Measurements from ENCODE around the gene TRIP10. TPM values are rescaled to one million over a fixed set of nuclear protein-coding genes. Genes with fewer than 3 reads are reported as not detected.
"Not testable (repeated sequence)": the region's sequence is repeated elsewhere in the genome, so short reads cannot be mapped to it uniquely, and the experiment has no call there.

The TRIP10 gene
- total RNA-seq, 1 donor from 2014 or later, result 43.5 TPM

DNA sequence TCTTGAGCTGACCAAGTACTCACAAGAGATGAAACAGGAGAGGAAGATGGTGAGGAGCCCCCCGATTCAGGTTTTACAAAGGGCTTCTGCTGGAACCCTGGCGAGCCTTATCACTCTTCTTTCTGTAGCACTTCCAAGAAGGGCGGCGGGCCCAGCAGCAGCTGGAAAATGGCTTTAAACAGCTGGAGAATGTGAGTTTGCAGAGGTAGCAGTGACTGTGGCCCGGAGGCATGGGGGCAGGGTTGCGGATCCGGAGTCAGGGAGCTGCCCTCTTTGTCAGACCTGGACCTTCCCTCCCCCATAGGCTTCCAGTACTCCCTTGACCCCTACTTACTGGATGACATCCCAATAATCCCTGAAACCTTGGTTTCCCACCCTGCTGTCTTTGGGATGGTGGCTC lies 3.6 kb downstream of the TRIP10 start:
- no peak overlapping the region for H3K4me3 ChIP-seq (ENCODE audit: low read depth, low read length)
- no peak for DNase-seq (ENCODE audit: low read depth)
- TF ChIP-seq, protein P1, sequence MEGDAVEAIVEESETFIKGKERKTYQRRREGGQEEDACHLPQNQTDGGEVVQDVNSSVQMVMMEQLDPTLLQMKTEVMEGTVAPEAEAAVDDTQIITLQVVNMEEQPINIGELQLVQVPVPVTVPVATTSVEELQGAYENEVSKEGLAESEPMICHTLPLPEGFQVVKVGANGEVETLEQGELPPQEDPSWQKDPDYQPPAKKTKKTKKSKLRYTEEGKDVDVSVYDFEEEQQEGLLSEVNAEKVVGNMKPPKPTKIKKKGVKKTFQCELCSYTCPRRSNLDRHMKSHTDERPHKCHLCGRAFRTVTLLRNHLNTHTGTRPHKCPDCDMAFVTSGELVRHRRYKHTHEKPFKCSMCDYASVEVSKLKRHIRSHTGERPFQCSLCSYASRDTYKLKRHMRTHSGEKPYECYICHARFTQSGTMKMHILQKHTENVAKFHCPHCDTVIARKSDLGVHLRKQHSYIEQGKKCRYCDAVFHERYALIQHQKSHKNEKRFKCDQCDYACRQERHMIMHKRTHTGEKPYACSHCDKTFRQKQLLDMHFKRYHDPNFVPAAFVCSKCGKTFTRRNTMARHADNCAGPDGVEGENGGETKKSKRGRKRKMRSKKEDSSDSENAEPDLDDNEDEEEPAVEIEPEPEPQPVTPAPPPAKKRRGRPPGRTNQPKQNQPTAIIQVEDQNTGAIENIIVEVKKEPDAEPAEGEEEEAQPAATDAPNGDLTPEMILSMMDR (conservative IDR thresholded peaks at IDR 0.05; ENCODE audit: low read depth, low read length), result no peak

DNA sequence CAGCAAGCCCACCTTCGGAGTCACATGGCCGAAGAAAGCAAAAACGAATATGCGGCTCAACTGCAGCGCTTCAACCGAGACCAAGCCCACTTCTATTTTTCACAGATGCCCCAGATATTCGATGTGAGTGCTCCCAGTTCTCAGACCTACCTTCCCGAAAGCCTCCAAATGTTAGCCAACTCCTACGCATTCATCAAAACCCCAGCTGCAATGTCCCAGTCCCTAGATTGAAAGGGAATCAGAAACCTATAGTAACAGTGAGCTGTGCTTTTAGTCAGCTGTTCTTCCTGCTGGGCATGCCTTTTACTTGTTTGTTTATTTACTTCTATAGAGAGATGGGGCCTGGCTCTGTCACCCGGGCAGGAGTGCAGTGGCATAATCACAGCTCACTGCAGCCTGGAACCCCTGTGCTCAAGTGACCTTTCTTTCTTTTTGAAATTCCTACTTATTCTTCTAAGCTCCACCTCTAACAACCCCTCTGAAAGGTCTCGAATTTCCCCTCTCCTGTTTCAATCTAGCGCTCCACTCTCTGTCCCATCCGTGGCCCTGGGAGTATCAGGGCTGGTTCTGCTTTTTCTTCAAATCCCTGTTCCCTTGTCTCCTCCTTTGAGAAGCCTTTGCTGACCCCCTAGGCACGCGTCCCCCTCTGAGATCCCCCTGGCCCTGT lies 4.4 kb downstream of the TRIP10 start:
- no peak overlapping the region for H3K4me3 ChIP-seq (ENCODE audit: low read depth, low read length)
- no peak for DNase-seq (ENCODE audit: low read depth)
- TF ChIP-seq, protein P1 (conservative IDR thresholded peaks at IDR 0.05; ENCODE audit: low read depth, low read length), result no peak

DNA sequence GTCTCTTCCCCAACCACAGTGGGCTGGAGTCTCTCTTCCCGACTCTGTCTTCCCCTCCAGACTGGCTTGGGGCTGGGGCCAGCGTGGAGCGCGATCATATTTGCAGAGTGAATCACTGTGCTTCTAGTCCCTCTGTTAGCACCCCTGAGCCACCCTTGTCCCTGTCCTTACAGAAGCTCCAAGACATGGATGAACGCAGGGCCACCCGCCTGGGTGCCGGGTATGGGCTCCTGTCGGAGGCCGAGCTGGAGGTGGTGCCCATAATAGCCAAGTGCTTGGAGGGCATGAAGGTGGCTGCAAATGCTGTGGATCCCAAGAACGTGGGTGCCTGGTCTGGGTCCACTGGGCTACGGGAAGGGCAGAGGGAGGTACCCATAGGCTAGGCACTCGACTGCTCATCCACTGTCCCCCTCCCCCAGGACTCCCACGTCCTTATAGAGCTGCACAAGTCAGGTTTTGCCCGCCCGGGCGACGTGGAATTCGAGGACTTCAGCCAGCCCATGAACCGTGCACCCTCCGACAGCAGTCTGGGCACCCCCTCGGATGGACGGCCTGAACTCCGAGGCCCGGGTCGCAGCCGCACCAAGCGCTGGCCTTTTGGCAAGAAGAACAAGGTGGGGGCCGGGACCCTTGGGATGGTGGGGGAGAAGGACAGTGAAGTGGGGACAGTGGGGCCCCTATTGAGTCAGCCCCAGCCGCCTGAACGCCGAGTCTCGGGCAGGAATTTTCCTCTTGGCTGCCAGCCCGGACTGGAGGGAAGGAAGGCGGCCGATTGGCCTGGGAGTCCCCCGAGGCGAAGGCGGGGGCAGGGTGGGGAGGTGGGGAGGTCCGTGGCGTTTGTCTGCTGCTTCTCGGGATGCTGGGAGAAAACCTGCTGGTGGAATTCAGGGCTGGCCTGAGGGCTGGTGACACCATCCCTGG lies 5.2 kb downstream of the TRIP10 start:
- H3K4me3 ChIP-seq (ENCODE audit: low read depth, low read length), result peak overlapping the region; percentile 16
- TF ChIP-seq, protein P1 (conservative IDR thresholded peaks at IDR 0.05; ENCODE audit: low read depth, low read length), result no peak
- DNase-seq (ENCODE audit: low read depth), result no peak

DNA sequence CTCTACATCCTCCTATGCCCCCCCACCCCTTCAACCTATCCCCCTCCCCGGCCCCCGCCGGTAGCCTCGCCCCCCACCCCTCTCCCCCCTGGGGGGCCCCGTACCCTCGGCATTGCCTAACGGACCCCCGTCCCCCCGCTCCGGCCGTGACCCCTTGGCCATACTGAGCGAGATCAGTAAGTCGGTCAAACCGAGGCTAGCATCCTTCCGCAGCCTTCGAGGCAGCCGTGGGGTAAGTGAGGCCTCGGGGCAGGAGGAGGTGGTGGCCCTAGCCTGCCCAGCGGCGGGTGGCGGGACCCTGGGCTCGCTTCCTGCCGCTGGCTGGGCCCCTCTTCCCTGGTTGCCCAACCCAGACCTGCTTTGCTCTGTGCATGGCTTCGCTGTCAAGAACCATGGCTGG lies 6.5 kb downstream of the TRIP10 start:
- no peak for DNase-seq (ENCODE audit: low read depth)
- no peak overlapping the region for H3K4me3 ChIP-seq (ENCODE audit: low read depth, low read length)
- TF ChIP-seq, protein P1 (conservative IDR thresholded peaks at IDR 0.05; ENCODE audit: low read depth, low read length), result no peak

DNA sequence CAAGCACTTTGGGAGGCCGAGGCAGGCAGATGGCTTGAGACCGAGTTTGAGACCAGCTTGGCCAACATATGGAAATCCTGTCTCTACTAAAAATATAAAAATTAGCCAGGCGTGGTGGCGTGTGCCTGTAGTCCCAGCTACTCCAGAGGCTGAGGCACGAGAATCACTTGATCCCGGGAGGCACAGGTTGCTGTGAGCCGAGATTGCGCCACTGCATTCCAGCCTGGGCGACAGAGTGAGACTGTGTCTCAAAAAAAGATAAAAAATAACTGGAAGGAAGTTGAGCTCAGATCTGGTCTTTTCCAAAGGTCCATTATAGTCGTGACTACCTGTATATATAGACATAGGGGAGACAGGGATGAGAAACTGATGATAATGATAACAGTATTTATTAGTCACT lies 9.1 kb downstream of the TRIP10 start:
- H3K4me3 ChIP-seq (ENCODE audit: low read depth, low read length); DNase-seq (ENCODE audit: low read depth): not testable (repeated sequence)

DNA sequence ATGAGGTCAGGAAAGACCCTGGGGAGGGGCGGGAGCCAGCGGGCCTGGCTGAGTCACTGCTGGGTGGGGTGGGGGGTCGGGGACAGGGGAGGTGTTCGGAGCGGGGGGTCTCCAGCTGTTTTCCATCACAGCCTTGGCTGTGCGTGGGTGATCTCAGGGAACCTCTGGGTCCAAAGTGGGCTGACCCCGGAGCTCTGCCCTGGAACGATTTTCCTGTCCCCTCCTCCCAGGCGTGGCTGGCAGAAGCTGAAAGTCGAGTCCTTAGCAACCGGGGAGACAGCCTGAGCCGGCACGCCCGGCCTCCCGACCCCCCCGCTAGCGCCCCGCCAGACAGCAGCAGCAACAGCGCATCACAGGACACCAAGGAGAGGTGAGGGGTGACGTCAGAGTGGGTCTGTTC lies 10.6 kb downstream of the TRIP10 start:
- TF ChIP-seq, protein P1 (conservative IDR thresholded peaks at IDR 0.05; ENCODE audit: low read depth, low read length), result no peak
- no peak overlapping the region for H3K4me3 ChIP-seq (ENCODE audit: low read depth, low read length)
- DNase-seq (ENCODE audit: low read depth), result no peak

DNA sequence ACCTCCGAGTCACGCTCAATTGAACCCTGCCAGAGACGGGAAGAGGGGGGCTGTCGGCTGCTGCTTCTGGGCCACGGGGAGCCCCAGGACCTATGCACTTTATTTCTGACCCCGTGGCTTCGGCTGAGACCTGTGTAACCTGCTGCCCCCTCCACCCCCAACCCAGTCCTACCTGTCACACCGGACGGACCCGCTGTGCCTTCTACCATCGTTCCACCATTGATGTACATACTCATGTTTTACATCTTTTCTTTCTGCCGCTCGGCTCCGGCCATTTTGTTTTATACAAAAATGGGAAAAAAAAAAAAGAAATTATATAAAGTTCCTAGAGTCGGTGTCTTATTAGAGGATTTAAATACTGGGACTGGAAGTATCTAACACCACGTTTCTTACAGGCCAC lies 11.7 kb downstream of the TRIP10 start:
- H3K4me3 ChIP-seq (ENCODE audit: low read depth, low read length), result no peak overlapping the region
- TF ChIP-seq, protein P1 (conservative IDR thresholded peaks at IDR 0.05; ENCODE audit: low read depth, low read length), result no peak
- DNase-seq (ENCODE audit: low read depth), result no peak
